SHP77 treated with DMSO at 0.1 percent for 48 hours (cell line): Measurements from ENCODE around the gene RPL35.

Experiments
- DNase-seq: peaks from one replicate; lab custom pipeline; 2025; lab: John Stamatoyannopoulos, UW

RPL35 gene

DNA sequence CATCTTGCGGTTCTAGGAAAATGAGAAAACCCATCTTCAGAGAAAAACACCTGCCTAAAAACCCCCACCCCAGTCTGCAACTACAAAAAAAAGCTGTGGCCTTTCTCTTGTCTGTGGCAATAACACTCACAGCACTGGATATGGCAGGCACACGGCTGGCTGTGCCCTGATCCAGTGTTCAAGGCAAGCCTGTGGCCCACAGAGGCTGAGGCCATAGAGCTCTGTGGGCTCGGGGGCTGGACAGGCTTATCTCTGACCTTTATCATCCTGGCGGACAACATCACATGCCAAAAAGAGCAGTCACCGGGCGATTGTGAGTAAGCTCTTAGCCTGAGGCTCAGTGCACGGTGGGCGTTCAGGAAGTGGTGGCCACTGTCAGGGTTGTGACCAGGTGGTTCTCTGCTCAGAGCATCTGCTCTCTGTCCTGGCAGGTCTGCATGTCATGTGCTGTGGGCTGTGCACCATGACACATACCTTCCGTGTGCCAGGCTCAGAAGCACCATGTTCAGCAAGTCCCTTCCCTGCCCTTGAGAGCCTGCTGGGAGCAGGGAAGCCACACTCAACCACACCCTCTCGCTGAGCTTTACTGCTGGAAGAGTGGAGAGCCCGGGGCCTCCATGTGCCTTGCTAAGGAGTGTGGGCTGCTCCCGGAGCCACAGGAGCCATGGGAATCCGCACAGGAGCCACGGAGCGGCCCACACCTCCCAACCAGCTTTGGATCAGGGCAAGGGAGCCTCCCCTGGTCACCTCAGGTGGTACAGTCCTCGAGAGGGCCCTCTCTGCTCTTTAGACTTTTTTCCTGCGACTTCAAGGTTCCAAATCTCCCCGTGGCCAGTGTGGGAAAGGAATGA is 43.1 kb downstream of the RPL35 start:
- DNase-seq: no peak

- DNase-seq: no peak
Measured at GRCh38 chr9:124815601-124816000, 46.2 kb downstream of the RPL35 start.

- DNase-seq: no peak
Measured at GRCh38 chr9:124814164-124814535, 47.6 kb downstream of the RPL35 start.

DNA sequence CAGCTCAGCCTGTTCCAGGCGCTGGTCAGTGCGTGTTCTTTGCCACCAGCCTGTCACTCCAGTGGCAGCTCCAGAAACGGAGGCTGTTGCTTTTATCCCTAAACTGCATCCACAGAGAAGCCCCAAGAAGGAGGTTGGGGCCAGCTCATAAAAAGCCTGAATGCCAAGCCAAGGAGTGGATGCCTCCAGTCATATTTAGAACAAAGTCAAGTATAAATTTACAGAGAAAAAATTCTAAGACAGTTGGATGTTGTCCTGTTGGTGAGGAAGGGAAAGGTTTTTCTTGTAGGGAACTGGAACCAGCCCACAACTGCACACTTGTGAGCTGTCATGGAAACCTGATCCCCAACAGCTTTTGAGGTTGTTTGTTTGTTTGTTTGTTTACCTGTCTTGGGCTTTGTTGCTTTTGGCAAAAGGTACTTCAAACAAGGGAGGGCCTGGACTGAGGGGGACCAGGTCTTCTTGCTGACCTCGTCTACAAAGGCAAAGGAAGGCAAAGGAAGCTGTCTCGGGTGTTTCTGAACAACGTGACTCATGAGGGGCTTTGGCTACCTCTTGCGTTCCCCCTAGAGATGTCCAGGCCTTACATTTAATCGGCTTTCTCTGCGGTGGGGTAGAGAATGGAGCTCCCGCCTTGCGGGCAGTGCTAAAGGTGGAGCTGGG is 48.1 kb downstream of the RPL35 start:
- DNase-seq: no peak

GRCh38 chr9:124813041-124813440 is 48.7 kb downstream of the RPL35 start:
- no peak for DNase-seq

GRCh38 chr9:124812441-124812876 is 49.3 kb downstream of the RPL35 start:
- no peak for DNase-seq

GRCh38 chr9:124810663-124811355 is 50.9 kb downstream of the RPL35 start:
- DNase-seq: no peak

GRCh38 chr9:124809741-124810500 is 51.8 kb downstream of the RPL35 start:
- no peak for DNase-seq

DNA sequence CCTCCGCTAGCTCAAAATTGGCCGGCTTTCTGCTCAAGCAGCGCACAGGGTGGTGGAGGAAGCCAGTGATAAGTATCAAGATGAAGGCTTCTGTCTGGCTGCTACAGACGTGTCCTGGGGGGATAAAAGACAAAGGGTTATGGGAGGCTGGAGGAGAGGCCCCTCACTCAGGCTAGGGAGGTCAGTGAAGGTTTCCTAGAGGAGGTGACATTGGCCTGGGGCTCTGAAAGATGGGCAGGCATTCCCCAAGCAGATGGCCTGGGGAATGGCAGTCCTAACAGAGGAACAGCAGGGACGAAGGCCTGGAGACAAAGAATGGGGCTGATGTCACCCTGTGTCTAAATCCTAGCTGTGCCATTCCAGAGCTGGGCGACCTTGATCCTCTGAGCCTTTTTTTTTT is 52.5 kb downstream of the RPL35 start:
- DNase-seq: no peak

DNA sequence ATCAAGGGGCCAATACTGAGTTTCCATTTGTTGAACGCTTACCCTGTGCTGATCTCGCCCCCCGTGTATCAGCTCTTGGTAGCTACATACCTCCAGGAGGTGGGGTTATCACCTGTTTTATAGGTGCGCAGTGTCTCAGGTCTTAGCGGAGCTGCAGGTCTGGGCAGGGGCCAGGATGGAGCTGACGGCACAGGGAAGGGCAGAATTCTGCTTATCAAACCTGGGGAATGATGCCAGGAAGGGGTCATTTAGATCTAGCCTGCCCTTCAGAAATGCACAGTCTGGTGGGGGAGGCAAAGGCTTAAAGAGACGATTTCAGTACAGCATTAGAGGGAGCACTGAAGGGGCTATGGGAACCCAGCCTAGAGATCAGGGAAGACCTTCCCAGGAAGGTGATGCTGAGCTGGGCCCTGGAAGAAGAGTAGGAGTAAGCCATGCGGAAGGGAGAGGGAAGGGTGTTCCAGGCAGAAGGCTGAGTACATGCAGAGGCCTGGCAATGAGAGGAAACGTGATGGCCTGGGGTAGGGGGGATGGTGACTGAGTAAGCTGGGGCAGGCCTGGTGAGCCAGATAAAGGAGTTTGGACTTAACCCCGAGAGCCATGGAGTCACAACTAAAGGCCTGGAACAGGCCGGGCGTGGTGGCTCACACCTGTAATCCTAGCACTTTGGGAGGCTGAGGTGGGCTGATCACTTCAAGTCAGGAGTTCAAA is 53.4 kb downstream of the RPL35 start:
- no peak for DNase-seq
